Hepatocyte (in vitro differentiated cells): ENCODE measurements around the gene LGALS4.

ENCODE experiments used
- CTCF ChIP-seq: fragments of 200-600 bp; sonication (generic); IDR thresholded peaks from 2 replicates; pipeline ENCODE4 v1.5.1; 2016; ENCODE audit warnings: antibody characterized with exemption, mild to moderate bottlenecking; ENCODE audit not compliant: poor library complexity
- EZH2 ChIP-seq: fragments of 200-600 bp; sonication (generic); IDR thresholded peaks from 2 replicates; pipeline ENCODE4 v1.6.1; 2016; ENCODE audit warnings: antibody characterized with exemption, mild to moderate bottlenecking, borderline replicate concordance

GRCh38 chr19:38801359-38802095 is 11.2 kb downstream of the LGALS4 start:
- TF ChIP-seq CTCF (no peak), EZH2 (no peak)
